GM12878 (cell line): ENCODE measurements around the gene TAX1BP3. TPM values are rescaled to one million over a fixed set of nuclear protein-coding genes. Genes with fewer than 3 reads are reported as not detected.

Experiments used
- ATAC-seq: fragments of 200-7000 bp; cut with Tn5 transposase; 3 replicates; pipeline ENCODE4 v1.9.1; 2020; ENCODE audit warnings: mild to moderate bottlenecking, moderate library complexity
- BruUV-seq: library from RNA; stranded (reverse); fragments of 400-500 nt; replicated peaks from 2 replicates; lab custom pipeline; 2021; lab: Mats Ljungman, UMichigan
- CTCF ChIA-PET: fragments of 300-600 bp; sonication (Branson Sonifier 250); formaldehyde crosslinking; extraction: SDS; loops from one replicate; lab custom pipeline; 2021; ENCODE audit warnings: inconsistent platforms; lab: Yijun Ruan, JAX
- POLR2A ChIA-PET: fragments of 350-600 bp; formaldehyde crosslinking; extraction: SDS; loops from one replicate; lab custom pipeline; 2021; ENCODE audit warnings: inconsistent platforms; lab: Charles Lee
- RAD21 ChIA-PET: fragments of 300-600 bp; sonication (Branson Sonifier 250); formaldehyde crosslinking; loops from one replicate; lab custom pipeline; 2023; ENCODE audit warnings: antibody characterized with exemption; ENCODE audit not compliant: unreplicated experiment; lab: Charles Lee
- SMC1A ChIA-PET: fragments of 300-600 bp; sonication (Branson Sonifier 250); formaldehyde crosslinking; loops from one replicate; lab custom pipeline; 2023; ENCODE audit not compliant: unreplicated experiment, uncharacterized antibody; lab: Charles Lee
- DNase-seq: peaks from one replicate; pipeline ENCODE4 v3.0.0-alpha.2; 2011; ENCODE audit warnings: low read depth, low spot score
- FAIRE-seq: peaks from 3 replicates; lab custom pipeline; 2011; peaks lifted over from hg19 to GRCh38; lab: Jason Lieb, UNC
- H2AFZ ChIP-seq: 2 replicates; pipeline ENCODE4 v1.6.0; 2011; ENCODE audit warnings: low read depth, low read length, control low read depth; ENCODE audit not compliant: control insufficient read depth
- H3K27ac ChIP-seq: 2 replicates; pipeline ENCODE4 v1.5.1; 2011; ENCODE audit warnings: control low read depth; ENCODE audit not compliant: control insufficient read depth, insufficient read depth
- H3K27me3 ChIP-seq, 2 experiments: replicated peaks in 1 of 2; 2 replicates each; pipeline versions ENCODE4 v1.6.0 to v1.6.1; 2011; ENCODE audit warnings: low read length in 1 of 2; ENCODE audit not compliant: control insufficient read depth in 2 of 2, insufficient read depth in 2 of 2
- H3K36me3 ChIP-seq, 2 experiments: 2 replicates each; pipeline ENCODE4 v1.5.1; 2011; ENCODE audit warnings: low read length in 1 of 2; ENCODE audit not compliant: control insufficient read depth in 2 of 2, insufficient read depth in 2 of 2
- H3K4me1 ChIP-seq: 2 replicates; pipeline ENCODE4 v1.6.1; 2011; ENCODE audit warnings: mild to moderate bottlenecking, low read length, moderate library complexity, mixed read lengths; ENCODE audit not compliant: control insufficient read depth, insufficient read depth
- H3K4me2 ChIP-seq: 2 replicates; pipeline ENCODE4 v1.6.0; 2011; ENCODE audit warnings: control low read depth; ENCODE audit not compliant: control insufficient read depth, insufficient read depth
- H3K4me3 ChIP-seq: fragments of 200-600 bp; sonication (generic); 2 replicates; pipeline ENCODE4 v1.5.1; 2016
- H3K79me2 ChIP-seq: 2 replicates; pipeline ENCODE4 v1.6.0; 2011; ENCODE audit warnings: low read length; ENCODE audit not compliant: control insufficient read depth, insufficient read depth
- H3K9ac ChIP-seq: 2 replicates; pipeline ENCODE4 v1.8.0; 2011; ENCODE audit warnings: low read length, control low read depth, mixed read lengths; ENCODE audit not compliant: control insufficient read depth, insufficient read depth
- H3K9me3 ChIP-seq: replicated peaks from 3 replicates; pipeline ENCODE4 v1.5.1; 2011; ENCODE audit warnings: mild to moderate bottlenecking, low read length; ENCODE audit not compliant: control insufficient read depth, insufficient read depth
- H4K20me1 ChIP-seq: 2 replicates; pipeline ENCODE4 v1.6.0; 2011; ENCODE audit not compliant: control insufficient read depth, insufficient read depth
- EED ChIP-seq: sonication (generic); IDR thresholded peaks from 2 replicates; pipeline ENCODE4 v1.6.1; 2016; ENCODE audit warnings: antibody characterized with exemption, low read depth
- FOS ChIP-seq: IDR thresholded peaks from 3 replicates; pipeline ENCODE4 v1.6.1; 2011; ENCODE audit warnings: borderline replicate concordance; ENCODE audit not compliant: insufficient read length; ENCODE audit errors: extremely low read depth
- HDAC6 ChIP-seq: fragments of 200-600 bp; sonication (generic); IDR thresholded peaks from one replicate; pipeline ENCODE4 v1.8.0; 2017; ENCODE audit warnings: antibody characterized with exemption; ENCODE audit not compliant: unreplicated experiment
- NFXL1 ChIP-seq: fragments of 450-650 bp; IDR thresholded peaks from 2 replicates; pipeline ENCODE4 v1.6.1; 2017; ENCODE audit warnings: antibody characterized with exemption, mild to moderate bottlenecking, borderline replicate concordance
- NFYA ChIP-seq: IDR thresholded peaks from 2 replicates; pipeline ENCODE4 v1.6.1; 2011; ENCODE audit warnings: low read depth, mild to moderate bottlenecking, low read length, improper control_type of control experiment, borderline replicate concordance
- PAX5 ChIP-seq: IDR thresholded peaks from 2 replicates; pipeline ENCODE4 v1.6.1; 2011; ENCODE audit warnings: low read depth, low read length, borderline replicate concordance
- PML ChIP-seq: IDR thresholded peaks from 2 replicates; pipeline ENCODE4 v1.6.1; 2012; ENCODE audit warnings: low read length, inconsistent platforms
- POLR2AphosphoS5 ChIP-seq: IDR thresholded peaks from 2 replicates; pipeline ENCODE4 v1.6.1; 2011; ENCODE audit warnings: mild to moderate bottlenecking, low read length, inconsistent platforms
- RAD21 ChIP-seq: IDR thresholded peaks from 2 replicates; pipeline ENCODE4 v1.6.1; 2011; ENCODE audit warnings: mild to moderate bottlenecking, low read depth, low read length, moderate library complexity; ENCODE audit not compliant: insufficient read depth
- SUZ12 ChIP-seq: fragments of 200-600 bp; sonication (generic); IDR thresholded peaks from one replicate; pipeline ENCODE4 v1.6.1; 2018; ENCODE audit warnings: antibody characterized with exemption, mild to moderate bottlenecking; ENCODE audit not compliant: unreplicated experiment
- ZBTB40 ChIP-seq: fragments of 450-650 bp; IDR thresholded peaks from 2 replicates; pipeline ENCODE4 v1.6.1; 2016; ENCODE audit warnings: mild to moderate bottlenecking, moderate library complexity, borderline replicate concordance
- ZNF687 ChIP-seq: fragments of 450-650 bp; IDR thresholded peaks from 2 replicates; pipeline ENCODE4 v1.6.1; 2017; ENCODE audit warnings: mild to moderate bottlenecking, moderate library complexity
- WGBS: methylation state at CpG from one replicate; pipeline ENCODE4 v1.1.6; 2016; ENCODE audit warnings: low lambda C conversion rate; ENCODE audit not compliant: insufficient replicate concordance, insufficient coverage; ENCODE audit errors: missing lambda C conversion rate; 5-methylcytosine and 5-hydroxymethylcytosine counted together
- in situ Hi-C: fragments of 300-500 bp; cut with MboI; formaldehyde crosslinking; loops from 9 replicates; pipeline ENCODE4 v1.14.3; 2018; ENCODE audit warnings: mixed read lengths
- intact Hi-C: fragments of 100-400 bp; cut with micrococcal nuclease; formaldehyde crosslinking; loops from one replicate; pipeline ENCODE4 v1.14.2; 2022; ENCODE audit not compliant: unreplicated experiment
- polyA plus RNA-seq, 11 experiments: library from polyadenylated mRNA; depleted of rRNA in 4 of 11; unstranded in 6 of 11; stranded (reverse) in 5 of 11; fragments of >200 nt; fragmentation: Nextera tagmentation in 4 of 11; fragmentation: Illumina TruSeq in 1 of 11; extraction: Ambion mirVana in 4 of 11; extraction: Trizol in 1 of 11; gene quantifications; 1 replicate in 1 of 11; 2 replicates in 10 of 11; pipeline versions ENCODE4 v1.2.1 to v1.2.3, GENCODE V29; 2011 to 2016; ENCODE audit warnings: inconsistent platforms in 2 of 11, missing spikeins in 2 of 11, low read depth in 1 of 11
- total RNA-seq, 4 experiments: library from RNA; depleted of rRNA in 3 of 4; stranded (reverse); fragments of >200 nt in 3 of 4; fragmentation: Illumina TruSeq in 1 of 4; extraction: Trizol in 1 of 4; gene quantifications; 2 replicates each; pipeline versions ENCODE4 v1.2.1 to v1.2.3, GENCODE V29; 2013 to 2021

The TAX1BP3 gene
- total and polyA plus RNA-seq, 10 of the 15 experiments (the other 5 are each of a cell fraction or from before 2014, with no cell fraction given): 1.00 to 40.4 (median 15.4) TPM

DNA sequence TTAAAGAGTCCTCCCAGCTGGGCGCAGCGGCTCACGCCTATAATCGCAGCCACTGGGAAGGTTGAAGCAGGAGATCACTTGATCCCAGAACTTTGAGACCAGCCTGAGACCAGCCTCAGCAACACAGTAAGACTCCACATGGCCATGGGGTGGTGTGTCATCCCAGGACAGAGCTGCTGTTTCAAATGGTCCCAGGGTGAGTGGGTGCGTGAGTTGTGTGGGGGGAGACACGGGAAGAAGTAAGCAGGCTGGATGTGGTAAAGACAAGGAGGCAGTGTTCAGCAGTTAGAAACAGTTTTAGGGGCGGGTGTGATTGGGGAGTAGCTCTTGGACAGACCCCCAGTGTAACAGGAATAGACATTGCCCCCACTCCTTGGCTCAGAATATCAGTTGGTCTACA is 36.1 kb downstream of the TAX1BP3 start (continued):
- TF ChIP-seq ZNF687: no peak
- no peak for TF ChIP-seq POLR2AphosphoS5
- TF ChIP-seq PAX5: no peak
- no peak for TF ChIP-seq SUZ12
- TF ChIP-seq HDAC6: no peak
- TF ChIP-seq, all 136 proteins: peak for 0

DNA sequence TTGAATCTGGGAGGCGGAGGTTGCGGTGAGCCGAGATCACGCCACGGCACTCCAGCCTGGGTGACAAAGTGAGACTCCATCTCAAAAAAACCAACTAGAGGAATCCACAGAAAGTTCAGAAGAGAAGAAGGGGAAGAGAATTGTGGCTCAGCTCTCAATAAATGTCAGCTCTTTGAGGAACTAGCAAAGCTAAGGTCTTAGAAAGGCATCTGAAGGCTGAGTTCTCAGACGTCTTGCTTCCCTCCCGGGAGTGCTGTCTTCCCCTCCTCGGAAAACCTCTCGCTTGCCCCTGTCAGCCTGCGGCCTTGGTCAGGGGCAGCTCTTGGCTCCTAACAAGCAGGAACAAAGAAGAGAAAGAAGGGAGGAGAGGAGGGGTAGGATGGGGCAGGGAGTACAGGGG is 37.6 kb downstream of the TAX1BP3 start:
- Histone ChIP-seq H4K20me1 (no peaks in the 10 kb centered on the region), H3K79me2 (peaks cover 9% of the 10 kb centered on the region), H3K9ac (no peak overlapping the region), H3K4me3 (no peak overlapping the region), H3K4me1 (no peaks in the 10 kb centered on the region; the same call in 1 of the 2 replicates), H3K4me2 (no peak overlapping the region), H3K27ac (no peak overlapping the region), H3K27me3 (no peaks in the 10 kb centered on the region), H2AFZ (no peak overlapping the region), H3K36me3 (no peaks in the 10 kb centered on the region; a peak in 2 of 4 replicates), H3K9me3 (no peaks in the 10 kb centered on the region)
- RAD21 ChIA-PET: no interaction called here
- no TSS peak for BruUV-seq
- no peak for ATAC-seq
- intact Hi-C loops (no loop called here), in situ Hi-C loops (no loop called here)
- WGBS: 88% methylated on average over 10 of the region's 10 CpGs
- SMC1A ChIA-PET: no interaction called here
- FAIRE-seq: no peak
- POLR2A ChIA-PET: interaction anchor here (0.6 kb wide), 1 partner anchor 90 kb away, joined by 3 read pairs; no protein-coding TSS in a partner anchor
- CTCF ChIA-PET: interaction anchor here (1.7 kb wide), 1 partner anchor 215 kb away, joined by 3 read pairs; the partner anchor contains the start of gene NCBP3
- DNase-seq: no peak
- TF ChIP-seq PML: no peak
- TF ChIP-seq NFXL1: no peak
- TF ChIP-seq ZBTB40: no peak
- TF ChIP-seq RAD21: no peak
- no peak for TF ChIP-seq EED
- TF ChIP-seq NFYA: no peak
- no peak for TF ChIP-seq FOS
